ENCODE data around the gene ANKDD1A.

DNA sequence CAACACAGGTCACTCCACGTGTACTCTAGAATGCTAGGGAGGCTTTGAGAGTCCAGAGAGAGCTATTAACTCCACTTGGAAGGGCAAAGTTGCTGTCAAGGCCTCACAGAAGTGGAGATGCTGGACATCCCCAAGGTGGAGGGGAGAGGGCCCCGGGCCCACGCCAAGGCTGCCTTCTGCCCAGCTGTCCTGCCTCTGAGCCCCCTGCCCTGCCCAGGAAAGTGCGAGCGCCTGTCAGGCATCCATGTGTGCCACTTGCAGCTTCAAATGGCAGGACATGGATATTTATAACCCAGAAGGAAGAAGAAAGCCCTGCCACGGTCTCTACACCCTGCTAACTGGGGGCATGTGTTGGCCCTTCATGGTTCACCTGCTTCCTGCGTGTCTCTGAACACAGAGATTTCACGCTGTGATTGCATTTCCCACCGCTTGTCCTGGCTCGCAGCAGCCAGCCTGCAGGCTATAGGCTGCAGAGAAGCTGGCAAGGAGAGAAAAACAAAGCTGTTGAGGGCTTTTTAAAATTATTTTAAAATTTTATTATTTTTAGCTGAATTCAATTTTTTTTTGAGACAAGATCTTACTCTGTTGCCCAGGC is 17.0 kb downstream of the ANKDD1A start:
- TF ChIP-seq EZH2 (IDR thresholded peaks at IDR 0.05; ENCODE audit: low read length, missing control alignments): no peak
- TF ChIP-seq, protein P1, sequence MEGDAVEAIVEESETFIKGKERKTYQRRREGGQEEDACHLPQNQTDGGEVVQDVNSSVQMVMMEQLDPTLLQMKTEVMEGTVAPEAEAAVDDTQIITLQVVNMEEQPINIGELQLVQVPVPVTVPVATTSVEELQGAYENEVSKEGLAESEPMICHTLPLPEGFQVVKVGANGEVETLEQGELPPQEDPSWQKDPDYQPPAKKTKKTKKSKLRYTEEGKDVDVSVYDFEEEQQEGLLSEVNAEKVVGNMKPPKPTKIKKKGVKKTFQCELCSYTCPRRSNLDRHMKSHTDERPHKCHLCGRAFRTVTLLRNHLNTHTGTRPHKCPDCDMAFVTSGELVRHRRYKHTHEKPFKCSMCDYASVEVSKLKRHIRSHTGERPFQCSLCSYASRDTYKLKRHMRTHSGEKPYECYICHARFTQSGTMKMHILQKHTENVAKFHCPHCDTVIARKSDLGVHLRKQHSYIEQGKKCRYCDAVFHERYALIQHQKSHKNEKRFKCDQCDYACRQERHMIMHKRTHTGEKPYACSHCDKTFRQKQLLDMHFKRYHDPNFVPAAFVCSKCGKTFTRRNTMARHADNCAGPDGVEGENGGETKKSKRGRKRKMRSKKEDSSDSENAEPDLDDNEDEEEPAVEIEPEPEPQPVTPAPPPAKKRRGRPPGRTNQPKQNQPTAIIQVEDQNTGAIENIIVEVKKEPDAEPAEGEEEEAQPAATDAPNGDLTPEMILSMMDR (conservative IDR thresholded peaks at IDR 0.05 in 1 of 2, IDR thresholded peaks at IDR 0.05 in 1 of 2; ENCODE audit: low read depth in 1 of 2, low read length in 2 of 2): no peak

All from fibroblast of lung (primary cell).